ENCODE results near the gene PYROXD2. TPM values are rescaled to one million over a fixed set of nuclear protein-coding genes. Genes with fewer than 3 reads are reported as not detected.

The PYROXD2 gene
- total RNA-seq, 1 experiment from 2014 or later, result 2.3 TPM

- H3K27me3 ChIP-seq (ENCODE audit: control insufficient read depth, insufficient read depth, low read length), result no peaks in the 10 kb centered on the region; the same call in 1 of the 2 replicates
- TF ChIP-seq TCF7L2 (IDR thresholded peaks at IDR 0.05; ENCODE audit: low read depth, low read length) (no peak), CTCF (IDR thresholded peaks at IDR 0.05) (no peak), POLR2AphosphoS5 (IDR thresholded peaks at IDR 0.05; ENCODE audit: low read depth, low read length) (no peak), SIN3A (IDR thresholded peaks at IDR 0.05; ENCODE audit: borderline replicate concordance, insufficient read depth, low read depth, low read length) (no peak), REST (IDR thresholded peaks at IDR 0.05; ENCODE audit: insufficient read depth in 1 of 2, low read depth in 2 of 2, low read length in 1 of 2) (no peak)
- peaks cover 4% of the 10 kb centered on the region; the same call in 1 of the 2 replicates for H3K36me3 ChIP-seq (ENCODE audit: control insufficient read depth, insufficient read depth, low read length)
- no peak overlapping the region for H3K27ac ChIP-seq (ENCODE audit: low read length)
- ATAC-seq (no peak), DNase-seq (ENCODE audit: low read depth, low spot score) (no peak)
- H3K4me1 ChIP-seq (ENCODE audit: control insufficient read depth, insufficient read depth, low read length), result peaks cover 12% of the 10 kb centered on the region
- no peaks in the 10 kb centered on the region for H3K9me3 ChIP-seq (ENCODE audit: control insufficient read depth, insufficient read depth, low read depth, low read length)
- no TSS peak for BruUV-seq (replicated peaks)
- no peak overlapping the region for H3K4me3 ChIP-seq (ENCODE audit: low read depth in 2 of 2, low read length in 2 of 2)
- in situ Hi-C loops (cut with HindIII; ENCODE audit: low pct_unique_long_range_greater_than_20kb, low sequenced_read_pairs), result no loop called here
- intact Hi-C loops (cut with micrococcal nuclease; ENCODE audit: unreplicated experiment), result no loop called here
- ChIA-PET POLR2A (no interaction called here), CTCF (no interaction called here)
These were observed 34.3 kb upstream of the PYROXD2 start for GRCh38 chr10:98449287-98449686.

GRCh38 chr10:98446661-98447221, 31.8 kb upstream of the PYROXD2 start, which contains the start of gene HPS1:
Gene HPS1, minus strand, starts transcription at chr10:98446935. Its CDS starts 3,695 bp downstream, at chr10:98443240.
- Histone ChIP-seq H3K4me3 (ENCODE audit: low read depth in 2 of 2, low read length in 2 of 2) (peak within 1 kb of the TSS; percentile 57 to 85), H3K27ac (ENCODE audit: low read length) (peak within 1 kb of the TSS; percentile 98), H3K9me3 (ENCODE audit: control insufficient read depth, insufficient read depth, low read depth, low read length) (no peaks in the 10 kb centered on the region), H3K27me3 (ENCODE audit: control insufficient read depth, insufficient read depth, low read length) (no peaks in the 10 kb centered on the region; the same call in 1 of the 2 replicates), H3K36me3 (ENCODE audit: control insufficient read depth, insufficient read depth, low read length) (peaks cover 9% of the 10 kb centered on the region), H3K4me1 (ENCODE audit: control insufficient read depth, insufficient read depth, low read length) (peaks cover 12% of the 10 kb centered on the region)
- DNase-seq (ENCODE audit: low read depth, low spot score) (no peak), ATAC-seq (peak; percentile 97)
- in situ Hi-C loops (cut with HindIII; ENCODE audit: low pct_unique_long_range_greater_than_20kb, low sequenced_read_pairs) (no loop called here), intact Hi-C loops (cut with micrococcal nuclease; ENCODE audit: unreplicated experiment) (no loop called here)
- ChIA-PET POLR2A (no interaction called here), CTCF (no interaction called here)
- TF ChIP-seq SIN3A (IDR thresholded peaks at IDR 0.05; ENCODE audit: borderline replicate concordance, insufficient read depth, low read depth, low read length), result peak; percentile 96; the same call in 1 of the 2 replicates
- no peak for TF ChIP-seq TCF7L2 (IDR thresholded peaks at IDR 0.05; ENCODE audit: low read depth, low read length)
- peak; percentile 93 for TF ChIP-seq POLR2AphosphoS5 (IDR thresholded peaks at IDR 0.05; ENCODE audit: low read depth, low read length)
- TF ChIP-seq CTCF (IDR thresholded peaks at IDR 0.05), result no peak
- BruUV-seq (replicated peaks), result no TSS peak
